Spleen (tissue), 11 donors: ENCODE data around the gene C10orf90. TPM values are rescaled to one million over a fixed set of nuclear protein-coding genes. Genes with fewer than 3 reads are reported as not detected.

Source experiments
- DNase-seq: peaks from one replicate; pipeline ENCODE4 v3.0.0-alpha.2; 2020
- H3K27ac ChIP-seq, 8 donors: fragments of 200-600 bp; sonication (generic) in 7 of 8; 1 replicate in 4 of 8; 2 replicates in 4 of 8; pipeline versions ENCODE4 v1.5.0 to v1.8.0; 2016 to 2021; ENCODE audit warnings: inconsistent platforms in 4 of 8, mild to moderate bottlenecking in 4 of 8, moderate library complexity in 1 of 8
- H3K27me3 ChIP-seq, 7 donors: fragments of 200-600 bp; sonication (generic) in 6 of 7; replicated peaks in 1 of 7; 1 replicate in 4 of 7; 2 replicates in 3 of 7; pipeline versions ENCODE4 v1.5.0 to v1.8.0; 2016 to 2021; ENCODE audit warnings: inconsistent platforms in 3 of 7, mild to moderate bottlenecking in 1 of 7
- H3K36me3 ChIP-seq, 6 donors: fragments of 200-600 bp; sonication (generic) in 5 of 6; 1 replicate in 4 of 6; 2 replicates in 2 of 6; pipeline versions ENCODE4 v1.5.0 to v1.8.0; 2016 to 2021; ENCODE audit warnings: inconsistent platforms in 2 of 6
- H3K4me1 ChIP-seq, 6 donors: fragments of 200-600 bp; sonication (generic) in 5 of 6; 1 replicate in 3 of 6; 2 replicates in 3 of 6; pipeline versions ENCODE4 v1.5.0 to v1.8.0; 2016 to 2021; ENCODE audit warnings: inconsistent platforms in 3 of 6
- H3K4me3 ChIP-seq, 8 donors: fragments of 200-600 bp; sonication (generic) in 7 of 8; 1 replicate in 4 of 8; 2 replicates in 4 of 8; pipeline versions ENCODE4 v1.5.0 to v1.8.0; 2016 to 2021; ENCODE audit warnings: inconsistent platforms in 4 of 8, mild to moderate bottlenecking in 4 of 8, moderate library complexity in 2 of 8
- H3K9me3 ChIP-seq, 8 donors: fragments of 200-600 bp; sonication (generic) in 7 of 8; 1 replicate in 4 of 8; 2 replicates in 4 of 8; pipeline versions ENCODE4 v1.5.0 to v1.8.0; 2016 to 2021; ENCODE audit warnings: inconsistent platforms in 4 of 8
- CTCF ChIP-seq, 11 experiments: fragments of 200-600 bp in 7 of 11; fragments of 450-650 bp in 4 of 11; sonication (generic) in 4 of 11; IDR thresholded peaks in 8 of 11; conservative IDR thresholded peaks in 3 of 11; 1 replicate in 7 of 11; 2 replicates in 4 of 11; pipeline versions ENCODE4 v1.4.0 to v1.8.0; 2016 to 2021; ENCODE audit warnings: antibody characterized with exemption in 11 of 11, inconsistent platforms in 4 of 11, mild to moderate bottlenecking in 1 of 11
- POLR2A ChIP-seq, 3 donors: fragments of 450-650 bp; IDR thresholded peaks; one replicate each; pipeline ENCODE4 v1.5.1; 2017; ENCODE audit warnings: antibody characterized with exemption in 3 of 3, mild to moderate bottlenecking in 1 of 3
- POLR2AphosphoS5 ChIP-seq, 3 donors: sonication (generic); formaldehyde crosslinking; IDR thresholded peaks; one replicate each; pipeline ENCODE4 v1.5.1; 2017; ENCODE audit warnings: antibody characterized with exemption in 3 of 3
- WGBS, 5 donors: extraction: QIAGEN DNeasy Blood & Tissue Kit in 3 of 5; methylation state at CpG; one replicate each; pipeline versions ENCODE4 v1.1.5 to v1.1.7; 2013 to 2018; 5-methylcytosine and 5-hydroxymethylcytosine counted together
- intact Hi-C: fragments of 100-400 bp; cut with DNase I; formaldehyde crosslinking; loops from one replicate; pipeline ENCODE4 v1.15.0; 2023; ENCODE audit warnings: low total_unique reads
- polyA plus RNA-seq, 3 donors: library from polyadenylated mRNA; stranded (reverse); fragments of 200-250 nt; gene quantifications; one replicate each; pipeline ENCODE4 v1.2.1, GENCODE V29; 2013
- total RNA-seq, 7 donors: library from RNA; depleted of rRNA in 3 of 7; stranded (reverse); fragments of >200 nt in 3 of 7; fragmentation: NEBNext Ultra II Directional in 4 of 7; extraction: Animal tissue kit (Norgen Biotek cat#: 25700) in 4 of 7; gene quantifications; one replicate each; pipeline versions ENCODE4 v1.1.0 to v1.2.1, GENCODE V29; 2016 to 2021
- donor health status: healthy with polysubstance abuse.
- donor health status: DM: no; HTN: no; CAD: no; lungs with moderate emphysema.
- donor health status: DM: no; HTN: no; CAD: no.
- donor health status: Bipolar disorder and iron deficiency.
- donor health status: healthy.
- donor health status: DM: no; HTN: no; CAD: no.
- donor health status: DM: yes; HTN: yes; CAD: no.

The C10orf90 gene
- total and polyA plus RNA-seq, 10 donors = 0.05 to 0.06 TPM; not detected in 8

- intact Hi-C loops = no loop called here
- no peaks in the 10 kb centered on the region for H3K9me3 ChIP-seq
- no peak for DNase-seq
- no peak for TF ChIP-seq CTCF (IDR thresholded peaks at IDR 0.05 in 8 of 11, conservative IDR thresholded peaks at IDR 0.05 in 3 of 11)
- TF ChIP-seq POLR2AphosphoS5 (IDR thresholded peaks at IDR 0.05) = no peak
- TF ChIP-seq POLR2A (IDR thresholded peaks at IDR 0.05) = no peak
- no peaks in the 10 kb centered on the region for H3K36me3 ChIP-seq
- 77 to 87% (median 85%) methylated on average over 13 to 14 of the region's 14 CpGs for WGBS, 5 donors
- H3K4me3 ChIP-seq = no peak overlapping the region
- H3K27me3 ChIP-seq = no peaks in the 10 kb centered on the region
- no peaks in the 10 kb centered on the region for H3K4me1 ChIP-seq
- no peak overlapping the region for H3K27ac ChIP-seq
These were observed 209.1 kb downstream of the C10orf90 start for GRCh38 chr10:126461289-126461940.

GRCh38 chr10:126459878-126460481 is 210.5 kb downstream of the C10orf90 start:
- Histone ChIP-seq H3K27ac (no peak overlapping the region), H3K4me1 (no peaks in the 10 kb centered on the region), H3K36me3 (no peaks in the 10 kb centered on the region), H3K9me3 (no peaks in the 10 kb centered on the region), H3K4me3 (no peak overlapping the region), H3K27me3 (no peaks in the 10 kb centered on the region)
- intact Hi-C loops = no loop called here
- no peak for TF ChIP-seq POLR2A (IDR thresholded peaks at IDR 0.05)
- TF ChIP-seq POLR2AphosphoS5 (IDR thresholded peaks at IDR 0.05) = no peak
- no peak for TF ChIP-seq CTCF (IDR thresholded peaks at IDR 0.05 in 8 of 11, conservative IDR thresholded peaks at IDR 0.05 in 3 of 11)
- DNase-seq = no peak
- 73 to 83% (median 75%) methylated on average over 6 of the region's 6 CpGs for WGBS, 5 donors

GRCh38 chr10:126459032-126459831 is 211.3 kb downstream of the C10orf90 start:
- Histone ChIP-seq H3K36me3 (no peaks in the 10 kb centered on the region), H3K27me3 (no peaks in the 10 kb centered on the region), H3K27ac (no peak overlapping the region), H3K4me1 (no peaks in the 10 kb centered on the region), H3K9me3 (no peaks in the 10 kb centered on the region), H3K4me3 (no peak overlapping the region)
- intact Hi-C loops = no loop called here
- TF ChIP-seq CTCF (IDR thresholded peaks at IDR 0.05 in 8 of 11, conservative IDR thresholded peaks at IDR 0.05 in 3 of 11) = no peak
- no peak for TF ChIP-seq POLR2AphosphoS5 (IDR thresholded peaks at IDR 0.05)
- TF ChIP-seq POLR2A (IDR thresholded peaks at IDR 0.05) = no peak
- 72 to 84% (median 77%) methylated on average over 20 of the region's 20 CpGs for WGBS, 5 donors
- DNase-seq = no peak

- peak in 1 of 3 donors; percentile 24 for TF ChIP-seq POLR2AphosphoS5 (IDR thresholded peaks at IDR 0.05)
- TF ChIP-seq POLR2A (IDR thresholded peaks at IDR 0.05) = no peak
- Histone ChIP-seq H3K4me3 (no peak overlapping the region), H3K36me3 (no peaks in the 10 kb centered on the region), H3K27me3 (no peaks in the 10 kb centered on the region), H3K9me3 (no peaks in the 10 kb centered on the region), H3K27ac (no peak overlapping the region), H3K4me1 (no peaks in the 10 kb centered on the region)
- DNase-seq = no peak
- intact Hi-C loops = no loop called here
- 25 to 50% (median 30%) methylated on average over 1 of the region's 1 CpG for WGBS, 5 donors
These were observed 212.0 kb downstream of the C10orf90 start for GRCh38 chr10:126458466-126458865.
